Endothelial cell of umbilical vein (primary cell): Measurements from ENCODE around the gene MINDY4B. TPM values are rescaled to one million over a fixed set of nuclear protein-coding genes. Genes with fewer than 3 reads are reported as not detected.

Experiments used
- BruUV-seq: library from RNA; stranded (reverse); fragments of 400-500 nt; replicated peaks from 2 replicates; lab custom pipeline; 2021; lab: Mats Ljungman, UMichigan
- CTCF ChIA-PET: fragments of 300-600, 350-600 bp; sonication (Branson Sonifier 250); formaldehyde crosslinking; loops from one replicate; lab custom pipeline; 2021; ENCODE audit warnings: antibody characterized with exemption, inconsistent platforms; lab: Charles Lee
- POLR2A ChIA-PET: fragments of 300-600, 350-600 bp; sonication (Branson Sonifier 250); formaldehyde crosslinking; loops from one replicate; lab custom pipeline; 2021; ENCODE audit warnings: antibody characterized with exemption, inconsistent platforms; lab: Charles Lee
- DNase-seq: peaks from one replicate; pipeline ENCODE4 v3.0.0-alpha.2; 2011; ENCODE audit warnings: low read depth, low spot score
- FAIRE-seq: peaks from 2 replicates; lab custom pipeline; 2011; peaks lifted over from hg19 to GRCh38; lab: Jason Lieb, UNC
- H2AFZ ChIP-seq: 2 replicates; pipeline ENCODE4 v1.6.0; 2012; ENCODE audit warnings: low read depth, low read length, control low read depth, inconsistent platforms
- H3K27ac ChIP-seq: 2 replicates; pipeline ENCODE4 v1.5.1; 2011; ENCODE audit warnings: low read depth, mild to moderate bottlenecking, control low read depth, low read length, moderate library complexity; ENCODE audit not compliant: insufficient read depth
- H3K27me3 ChIP-seq, 2 experiments: 2 replicates each; pipeline versions ENCODE4 v1.6.0 to v1.6.1; 2011; ENCODE audit warnings: low read length in 2 of 2, mixed read lengths in 1 of 2; ENCODE audit not compliant: control insufficient read depth in 2 of 2, insufficient read depth in 2 of 2
- H3K36me3 ChIP-seq, 2 experiments: 2 replicates in 1 of 2; 3 replicates in 1 of 2; pipeline ENCODE4 v1.5.1; 2011; ENCODE audit warnings: low read length in 2 of 2, mild to moderate bottlenecking in 1 of 2, moderate library complexity in 1 of 2; ENCODE audit not compliant: control insufficient read depth in 2 of 2, insufficient read depth in 2 of 2; ENCODE audit errors: extremely low read depth in 1 of 2
- H3K4me1 ChIP-seq: 3 replicates; pipeline ENCODE4 v1.5.1; 2011; ENCODE audit warnings: mild to moderate bottlenecking, low read length; ENCODE audit not compliant: control insufficient read depth, insufficient read depth; ENCODE audit errors: extremely low read depth
- H3K4me2 ChIP-seq: 2 replicates; pipeline ENCODE4 v1.6.1; 2011; ENCODE audit warnings: low read length, control low read depth, mixed read lengths; ENCODE audit not compliant: insufficient read depth
- H3K4me3 ChIP-seq, 3 experiments: fragments of 200-600 bp in 1 of 3; sonication (generic), shearing (Covaris generic) in 1 of 3; replicated peaks in 1 of 3; 2 replicates each; pipeline ENCODE4 v1.5.1; 2011 to 2016; ENCODE audit warnings: control low read depth in 3 of 3, low read length in 3 of 3, mild to moderate bottlenecking in 2 of 3, inconsistent platforms in 1 of 3, low read depth in 1 of 3, moderate library complexity in 1 of 3; ENCODE audit not compliant: insufficient read depth in 1 of 3
- H3K79me2 ChIP-seq: 2 replicates; pipeline ENCODE4 v1.6.0; 2012; ENCODE audit warnings: low read length, inconsistent platforms; ENCODE audit not compliant: control insufficient read depth, insufficient read depth
- H3K9ac ChIP-seq: replicated peaks from 2 replicates; pipeline ENCODE3; 2011; ENCODE audit warnings: low read length, control low read depth; ENCODE audit not compliant: insufficient read depth; ENCODE audit errors: extremely low read depth
- H3K9me1 ChIP-seq: replicated peaks from 3 replicates; pipeline ENCODE4 v1.6.0; 2011; ENCODE audit warnings: mild to moderate bottlenecking, low read length; ENCODE audit not compliant: control insufficient read depth, insufficient read depth; ENCODE audit errors: extremely low read depth
- H3K9me3 ChIP-seq: replicated peaks from 2 replicates; pipeline ENCODE4 v1.5.1; 2012; ENCODE audit warnings: low read length, inconsistent platforms; ENCODE audit not compliant: control insufficient read depth, insufficient read depth
- H4K20me1 ChIP-seq: replicated peaks from 2 replicates; pipeline ENCODE3; 2011; ENCODE audit warnings: mild to moderate bottlenecking, low read length; ENCODE audit not compliant: control insufficient read depth, insufficient read depth; ENCODE audit errors: extremely low read depth
- CTCF ChIP-seq, 2 donors: IDR thresholded peaks; 1 replicate in 1 of 2; 2 replicates in 1 of 2; pipeline ENCODE4 v1.5.1; 2011; ENCODE audit warnings: low read length in 2 of 2, mild to moderate bottlenecking in 2 of 2, moderate library complexity in 2 of 2, control low read depth in 1 of 2, inconsistent platforms in 1 of 2, low read depth in 1 of 2; ENCODE audit not compliant: insufficient read depth in 1 of 2; ENCODE audit errors: extremely low read depth in 1 of 2
- EZH2 ChIP-seq: IDR thresholded peaks from 2 replicates; pipeline ENCODE4 v1.6.1; 2012; ENCODE audit warnings: borderline replicate concordance, low read depth, mild to moderate bottlenecking, moderate library complexity, low read length, inconsistent platforms; ENCODE audit not compliant: severe bottlenecking
- FOS ChIP-seq: IDR thresholded peaks from 2 replicates; pipeline ENCODE4 v1.6.1; 2011; ENCODE audit warnings: mild to moderate bottlenecking, low read length, moderate library complexity, borderline replicate concordance; ENCODE audit not compliant: insufficient read depth
- GATA2 ChIP-seq: IDR thresholded peaks from 2 replicates; pipeline ENCODE4 v1.7.0; 2011; ENCODE audit warnings: low read depth, mild to moderate bottlenecking, moderate library complexity, mixed read lengths, low read length; ENCODE audit not compliant: insufficient read length, insufficient read depth
- JUN ChIP-seq: IDR thresholded peaks from 2 replicates; pipeline ENCODE4 v1.6.1; 2011; ENCODE audit warnings: borderline replicate concordance, low read depth; ENCODE audit not compliant: insufficient read length, insufficient read depth
- MAX ChIP-seq: IDR thresholded peaks from 2 replicates; pipeline ENCODE4 v1.6.1; 2011; ENCODE audit not compliant: insufficient read depth, insufficient read length
- MYC ChIP-seq: IDR thresholded peaks from one replicate; pipeline ENCODE4 v1.6.1; 2011; ENCODE audit warnings: mild to moderate bottlenecking, low read depth, low read length
- POLR2A ChIP-seq: IDR thresholded peaks from 2 replicates; pipeline ENCODE4 v1.6.1; 2012; ENCODE audit warnings: low read depth, mild to moderate bottlenecking, control low read depth, low read length
- POLR2AphosphoS5 ChIP-seq: IDR thresholded peaks from 2 replicates; pipeline ENCODE4 v1.6.1; 2012; ENCODE audit warnings: low read depth, mild to moderate bottlenecking, control low read depth, low read length, moderate library complexity; ENCODE audit not compliant: insufficient read depth
- dilution Hi-C: fragments of 300-500 bp; cut with MboI; formaldehyde crosslinking; loops from one replicate; pipeline ENCODE4 v1.15.0; 2019; ENCODE audit warnings: low sequenced_read_pairs; ENCODE audit not compliant: extremely low pct_ligation_motif_present
- intact Hi-C: fragments of 100-400 bp; cut with micrococcal nuclease; formaldehyde crosslinking; loops from one replicate; pipeline ENCODE4 v1.10.0; 2022
- polyA plus RNA-seq, 4 experiments: library from polyadenylated mRNA; depleted of rRNA in 3 of 4; stranded (reverse) in 3 of 4; unstranded in 1 of 4; fragments of >200 nt; gene quantifications; 2 replicates each; pipeline versions ENCODE4 v1.2.1 to v1.2.3, GENCODE V29; 2011 to 2012; ENCODE audit warnings: missing spikeins in 1 of 4
- total RNA-seq: library from RNA; stranded (reverse); gene quantifications from 2 replicates; pipeline ENCODE4 v1.2.3, GENCODE V29; 2021

Gene MINDY4B
- total and polyA plus RNA-seq, 2 donors (not counting 3 experiments of a cell fraction or from before 2014, with no cell fraction given): not detected

GRCh38 chr3:150843241-150843640, 62.0 kb downstream of the MINDY4B start:
- FAIRE-seq (no peak), DNase-seq (no peak)
- intact Hi-C loops: no loop called here
- Histone ChIP-seq H3K4me2 (no peak overlapping the region), H3K9me1 (no peaks in the 10 kb centered on the region), H3K4me1 (no peaks in the 10 kb centered on the region), H2AFZ (no peak overlapping the region), H3K4me3 (no peak overlapping the region), H3K36me3 (no peaks in the 10 kb centered on the region), H3K9ac (no peak overlapping the region), H3K9me3 (no peaks in the 10 kb centered on the region), H4K20me1 (no peaks in the 10 kb centered on the region), H3K79me2 (no peaks in the 10 kb centered on the region), H3K27me3 (peaks cover 4 to 10% of the 10 kb centered on the region in 2 experiments), H3K27ac (no peak overlapping the region)
- BruUV-seq: no TSS peak
- ChIA-PET CTCF (interaction anchor here (1.0 kb wide), 1 partner anchor 22 kb away, joined by 4 read pairs; no protein-coding TSS in a partner anchor), POLR2A (no interaction called here)
- dilution Hi-C loops: no loop called here
- TF ChIP-seq JUN (no peak), POLR2A (no peak), FOS (no peak), EZH2 (no peak), MAX (no peak), CTCF (IDR thresholded peaks at IDR 0.05; ENCODE audit: extremely low read depth in 1 of 2, insufficient read depth in 1 of 2, low read depth in 1 of 2, low read length in 2 of 2) (no peak), POLR2AphosphoS5 (no peak), MYC (no peak), GATA2 (no peak)
